GM18951 (cell line): ENCODE results near the gene MED25.
A peak's percentile ranks its signal among the peaks of the same experiment; 100 is the strongest.

Experiments used
- POLR2A ChIP-seq: IDR thresholded peaks from 4 replicates; pipeline ENCODE4 v1.6.1; 2011; ENCODE audit warnings: mild to moderate bottlenecking; ENCODE audit not compliant: insufficient read length, insufficient read depth; ENCODE audit errors: extremely low read depth
- in situ Hi-C: fragments of 300-500 bp; cut with MboI; formaldehyde crosslinking; loops from one replicate; pipeline ENCODE4 v1.12.0; 2022; ENCODE audit warnings: low sequenced_read_pairs, mixed read lengths, inconsistent platforms; ENCODE audit not compliant: unreplicated experiment

Gene MED25

GRCh38 chr19:49875177-49875576 lies 57.1 kb downstream of the MED25 start:
- in situ Hi-C loops = no loop called here
- TF ChIP-seq POLR2A = no peak

- in situ Hi-C loops = no loop called here
Measured at GRCh38 chr19:49875857-49876421, 57.9 kb downstream of the MED25 start.

GRCh38 chr19:49876422-49877019 lies 58.4 kb downstream of the MED25 start:
- peak; percentile 54 for TF ChIP-seq POLR2A
- in situ Hi-C loops = no loop called here

More at GRCh38 chr19:49875857-49876421, 57.9 kb downstream of the MED25 start:
- TF ChIP-seq POLR2A = peak; percentile 52

- in situ Hi-C loops = no loop called here
- TF ChIP-seq POLR2A = peak; percentile 51
Measured at GRCh38 chr19:49877020-49877878, 59.2 kb downstream of the MED25 start, which contains the start of the genes AKT1S1 and TBC1D17. Gene AKT1S1, minus strand, starts transcription at chr19:49877355. Its CDS starts 4,060 bp downstream, at chr19:49873295. Gene TBC1D17, plus strand, starts transcription at chr19:49877702. Its CDS starts 22 bp downstream, at chr19:49877724.

- TF ChIP-seq POLR2A = no peak
- in situ Hi-C loops = no loop called here
Measured at GRCh38 chr19:49877879-49878743, 60.0 kb downstream of the MED25 start.

GRCh38 chr19:49878744-49879070 lies 60.6 kb downstream of the MED25 start:
- TF ChIP-seq POLR2A = no peak
- in situ Hi-C loops = no loop called here

GRCh38 chr19:49879243-49879963 lies 61.3 kb downstream of the MED25 start:
- TF ChIP-seq POLR2A = no peak
- in situ Hi-C loops = no loop called here

- no peak for TF ChIP-seq POLR2A
- in situ Hi-C loops = no loop called here
Measured at GRCh38 chr19:49880162-49880869, 62.2 kb downstream of the MED25 start.

GRCh38 chr19:49881186-49881585 lies 63.1 kb downstream of the MED25 start:
- no peak for TF ChIP-seq POLR2A
- in situ Hi-C loops = no loop called here

GRCh38 chr19:49881672-49882394 lies 63.7 kb downstream of the MED25 start:
- no peak for TF ChIP-seq POLR2A

GRCh38 chr19:49882643-49883042 lies 64.6 kb downstream of the MED25 start:
- no peak for TF ChIP-seq POLR2A
- in situ Hi-C loops = no loop called here

More at GRCh38 chr19:49881672-49882394, 63.7 kb downstream of the MED25 start:
- in situ Hi-C loops = no loop called here
